NOMO-1 treated with dmso at 0.1 percent for 144 hours (cell line): ENCODE data around the gene NR2C2.
"Not testable (repeated sequence)": the region's sequence is repeated elsewhere in the genome, so short reads cannot be mapped to it uniquely, and the experiment has no call there.

Experiments
- DNase-seq: peaks from one replicate; lab custom pipeline; 2025; ENCODE audit not compliant: unreplicated experiment; lab: John Stamatoyannopoulos, UW

The NR2C2 gene

DNA sequence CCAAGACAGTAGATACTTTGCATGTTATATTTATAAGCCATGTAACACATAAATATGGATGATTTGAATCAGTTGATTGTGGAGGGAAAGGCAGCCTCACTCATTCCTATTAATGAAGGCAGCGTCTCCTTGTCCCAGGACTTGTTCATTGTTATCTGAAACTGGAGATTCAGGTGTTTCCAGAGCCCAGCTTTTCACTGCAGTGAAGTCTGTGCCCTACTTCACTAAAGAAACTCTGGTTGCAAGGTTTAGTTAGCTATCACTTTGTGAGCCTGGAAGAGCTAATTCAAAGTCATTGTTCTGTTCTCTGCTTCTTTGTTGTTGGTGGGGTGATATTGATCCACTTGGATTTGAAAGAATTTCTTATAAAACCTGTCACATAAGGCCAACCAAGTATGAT is 9.8 kb downstream of the NR2C2 start:
- DNase-seq = no peak

DNA sequence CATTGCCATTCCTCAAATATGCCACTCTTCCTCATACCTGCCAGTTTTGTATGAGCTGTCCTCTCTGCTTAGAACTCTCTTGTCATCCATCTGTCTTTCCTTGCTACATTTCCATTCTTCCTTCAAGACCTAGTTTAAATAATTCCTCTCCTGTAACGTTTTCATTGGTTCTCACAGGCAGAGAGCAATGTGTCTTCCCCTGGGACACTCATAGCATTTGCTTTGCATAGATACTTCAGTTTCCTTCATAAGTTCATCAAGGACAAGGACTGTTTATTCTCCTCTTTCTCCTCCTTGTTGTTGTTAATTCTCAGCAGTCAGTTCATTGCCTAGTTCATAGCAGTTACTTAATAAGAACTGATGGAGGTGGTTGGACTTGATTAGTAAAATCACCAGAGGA is 10.5 kb downstream of the NR2C2 start:
- no peak for DNase-seq

DNA sequence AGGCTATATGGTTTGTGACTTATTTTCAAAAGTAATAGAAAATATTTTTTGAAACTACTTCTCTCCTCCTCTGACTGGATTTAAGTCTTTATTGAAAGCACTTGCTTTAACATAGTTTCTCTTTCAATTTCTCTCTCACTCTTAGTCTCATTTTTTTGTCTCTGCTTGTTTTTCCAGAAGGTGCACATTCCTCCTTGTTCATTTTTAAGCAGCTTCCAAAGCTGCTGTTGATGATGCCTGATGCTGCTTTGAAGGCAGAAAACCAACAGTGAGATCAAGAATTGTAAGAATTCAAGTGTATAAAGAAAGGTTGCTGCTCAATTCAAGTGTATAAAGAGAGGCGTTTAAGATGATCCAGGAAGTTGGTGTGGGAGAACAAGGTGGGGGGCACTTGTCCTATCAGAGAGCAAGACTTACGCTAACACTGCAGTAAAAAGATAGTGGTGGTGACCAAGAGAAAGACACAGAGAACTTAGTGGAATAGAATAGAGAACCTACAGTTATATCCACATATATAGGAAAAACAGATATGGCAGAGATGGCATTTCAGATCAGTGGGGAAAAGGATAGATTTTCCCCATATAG is 12.1 kb downstream of the NR2C2 start:
- DNase-seq = no peak

DNA sequence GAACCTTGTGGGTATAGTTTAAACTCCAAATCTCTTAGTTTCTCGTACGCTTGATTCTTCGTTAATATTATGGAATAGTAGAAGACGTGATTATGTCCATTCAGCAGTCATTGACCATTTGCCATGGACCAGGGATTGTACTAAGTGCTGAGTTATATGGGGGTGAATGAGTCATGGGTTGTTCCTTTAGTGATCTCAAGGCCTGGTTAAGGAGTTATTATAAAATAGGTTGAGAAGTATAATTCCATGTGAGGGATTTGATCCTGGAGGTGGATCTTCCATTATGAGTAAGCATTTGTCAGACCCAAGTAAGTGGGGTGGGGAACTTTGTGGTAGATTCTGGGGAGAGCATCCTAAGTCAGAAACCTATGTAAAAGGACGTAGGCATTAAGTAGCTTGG is 15.4 kb downstream of the NR2C2 start:
- DNase-seq = no peak

DNA sequence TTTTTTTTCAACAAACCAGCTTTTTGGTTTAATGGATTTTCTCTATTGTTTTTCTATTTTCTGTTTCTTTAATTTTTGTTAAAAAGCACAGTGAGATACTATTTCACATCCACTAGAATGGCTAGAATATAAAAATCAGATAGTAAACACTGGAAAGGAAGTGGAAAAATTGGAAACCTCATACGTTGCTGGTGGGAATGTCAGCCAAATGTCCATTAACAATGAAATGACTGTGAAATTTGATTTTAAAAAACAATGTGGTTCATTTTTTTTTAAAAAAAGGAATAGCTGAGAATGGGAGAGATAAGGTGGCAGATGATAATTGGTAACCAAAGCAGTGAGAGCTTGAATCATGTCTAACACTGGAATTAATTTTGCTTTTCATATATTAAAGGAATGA is 19.9 kb downstream of the NR2C2 start:
- DNase-seq = no peak

DNA sequence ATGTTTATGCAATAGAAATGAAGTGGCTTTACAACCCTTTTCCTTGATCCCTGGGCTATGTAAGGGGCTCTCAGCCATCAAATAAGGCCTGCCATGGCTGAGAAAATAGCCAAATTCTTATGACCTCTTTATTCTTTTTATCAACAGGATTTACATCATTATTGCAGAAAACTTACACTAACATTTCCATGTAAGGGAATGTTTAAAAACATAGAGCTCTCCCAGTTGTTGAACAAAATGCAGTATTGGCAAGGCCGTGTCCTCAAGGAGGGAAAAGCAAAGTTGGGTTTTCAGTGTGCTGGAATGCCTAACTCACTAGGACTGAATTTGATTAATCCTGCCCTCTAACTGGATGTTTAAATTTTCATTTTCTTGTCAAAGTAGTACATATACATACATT is 22.3 kb downstream of the NR2C2 start:
- no peak for DNase-seq

DNA sequence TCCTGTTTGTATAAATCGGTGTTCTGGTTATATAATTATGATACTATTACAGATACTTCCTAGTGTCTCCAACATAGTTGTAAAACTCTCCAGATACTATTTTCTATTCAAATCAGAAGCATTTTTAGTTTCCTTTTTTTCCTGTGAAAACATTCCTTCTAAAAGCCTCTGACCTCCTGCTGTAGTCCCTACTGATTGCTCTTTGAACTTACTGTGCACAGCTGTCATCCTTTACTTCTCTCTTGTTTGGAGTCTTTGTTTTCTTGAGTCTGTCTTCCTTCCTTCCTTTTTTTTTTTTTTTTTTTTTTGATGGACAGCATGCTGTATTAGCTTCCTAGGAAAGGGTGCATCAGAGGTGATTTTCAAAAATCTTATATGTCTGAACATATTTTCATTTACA is 28.9 kb downstream of the NR2C2 start:
- no peak for DNase-seq

DNA sequence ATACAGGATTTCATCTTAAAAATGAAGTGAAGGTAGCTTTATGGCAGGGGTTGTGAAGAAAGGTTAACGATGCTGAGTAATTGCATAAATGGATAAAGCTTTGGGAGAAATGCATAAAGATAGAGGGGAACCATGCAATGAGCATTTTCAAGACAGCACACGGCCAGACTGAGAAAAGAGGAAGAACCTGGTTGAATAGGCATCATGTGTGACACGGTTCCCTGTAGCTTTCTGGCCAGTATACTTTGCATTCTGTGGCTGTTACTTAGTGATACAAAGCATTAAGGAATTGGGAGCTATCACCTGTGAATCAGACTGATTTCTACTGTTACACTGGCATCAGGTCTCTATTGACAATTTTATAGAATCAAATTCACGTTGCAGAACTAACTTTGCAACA is 33.3 kb downstream of the NR2C2 start:
- DNase-seq = peak; percentile 31

DNA sequence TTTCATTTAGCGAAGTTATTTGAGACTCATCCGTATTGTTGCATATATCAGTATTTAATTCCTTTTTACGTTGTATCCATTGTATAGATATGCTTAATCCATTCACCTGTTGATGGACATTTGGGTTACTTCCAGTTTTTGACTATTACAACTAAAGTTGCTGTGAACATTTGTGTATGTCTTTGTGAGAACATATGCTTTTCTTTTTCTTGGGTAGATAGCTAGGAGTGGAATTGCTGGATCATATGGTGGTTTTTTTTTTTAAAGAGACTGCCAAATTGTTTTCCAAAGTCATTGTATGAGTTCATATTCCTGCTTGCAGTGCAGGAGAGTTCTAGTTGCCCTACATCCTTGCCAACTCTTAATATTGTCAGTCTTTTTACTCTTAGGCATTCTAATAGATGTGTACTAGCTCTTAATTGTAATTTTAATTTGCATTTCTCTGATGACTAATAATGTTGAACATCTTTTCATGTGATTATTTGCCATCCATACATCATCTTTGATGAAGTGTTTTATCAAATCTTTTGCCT is 37.3 kb downstream of the NR2C2 start:
- no peak for DNase-seq

DNA sequence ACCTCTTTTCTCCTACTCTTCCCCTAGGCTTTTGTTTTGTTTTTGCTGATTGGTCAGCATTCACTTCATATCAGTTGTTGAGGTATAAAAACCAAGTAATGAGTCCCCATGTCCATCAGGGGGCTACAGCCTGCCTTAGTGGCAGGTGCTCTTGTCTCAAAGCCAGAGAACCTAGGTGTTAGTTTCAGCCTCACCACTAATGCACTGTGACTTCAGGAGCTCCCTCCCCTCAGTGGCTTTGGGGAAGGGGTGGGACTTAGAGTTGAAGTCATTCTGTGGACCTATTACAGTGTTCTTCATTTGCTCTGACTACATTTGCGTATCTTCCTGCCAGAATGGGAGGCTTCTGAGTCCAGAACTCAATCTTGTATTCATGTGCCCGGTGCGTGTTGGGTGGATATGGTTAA is 41.6 kb downstream of the NR2C2 start:
- DNase-seq = no peak

DNA sequence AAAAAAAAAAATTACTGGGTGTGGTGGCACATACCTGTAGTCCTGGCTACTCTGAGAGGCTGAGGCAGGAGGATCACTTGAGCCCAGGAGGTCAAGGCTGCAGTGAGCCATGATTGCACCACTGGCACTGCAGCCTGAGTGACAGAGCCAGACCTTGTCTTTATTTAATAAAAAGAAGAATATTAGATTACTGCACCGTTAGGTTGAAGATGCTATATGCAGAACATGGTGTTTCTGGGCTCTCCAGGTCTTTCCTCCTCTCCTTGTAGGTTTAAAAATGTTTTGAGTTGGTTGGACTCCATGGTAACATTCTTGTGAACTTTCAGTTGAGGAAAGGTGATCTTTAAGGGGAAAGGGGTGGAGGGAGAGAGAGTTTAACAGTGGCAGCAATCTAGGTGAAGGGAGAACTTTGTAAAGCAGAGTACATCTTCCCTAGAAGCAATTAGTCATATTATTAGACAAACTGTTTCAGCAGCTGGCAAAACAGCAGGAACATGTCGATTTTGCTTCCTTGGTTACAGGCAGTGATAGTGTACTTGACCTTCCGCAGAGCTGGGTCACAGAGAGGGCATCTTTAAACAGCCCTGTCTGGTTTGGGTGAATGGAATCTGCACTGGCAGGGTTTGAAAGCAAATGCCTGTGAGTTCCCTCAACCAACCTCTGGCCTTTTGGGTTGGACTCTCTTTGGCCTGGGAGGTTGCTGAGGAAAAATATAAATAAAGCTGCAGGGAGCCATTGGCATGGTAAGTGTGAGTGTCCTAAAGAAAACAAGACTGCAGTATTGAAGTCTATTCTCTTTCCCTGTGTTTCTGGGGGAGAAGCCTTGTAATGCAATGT is 42.8 kb downstream of the NR2C2 start:
- no peak for DNase-seq

DNA sequence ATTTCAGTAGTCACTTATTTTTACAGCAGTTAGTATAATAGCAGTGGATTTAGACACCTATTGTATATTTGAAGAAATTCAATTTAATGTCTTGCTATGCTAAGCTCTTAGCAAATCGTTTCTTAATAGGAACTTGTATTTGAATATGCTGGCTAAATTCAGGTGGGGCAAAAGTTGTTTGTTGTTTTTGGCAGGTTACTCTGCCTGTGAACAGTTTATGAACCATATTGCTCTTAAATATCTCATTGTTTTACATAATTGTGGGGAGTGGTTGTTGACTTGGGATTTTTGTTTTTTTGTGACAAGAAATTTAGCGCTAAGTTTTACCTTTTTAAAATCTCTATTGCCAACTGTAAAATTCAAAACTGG is 43.4 kb downstream of the NR2C2 start:
- no peak for DNase-seq

DNA sequence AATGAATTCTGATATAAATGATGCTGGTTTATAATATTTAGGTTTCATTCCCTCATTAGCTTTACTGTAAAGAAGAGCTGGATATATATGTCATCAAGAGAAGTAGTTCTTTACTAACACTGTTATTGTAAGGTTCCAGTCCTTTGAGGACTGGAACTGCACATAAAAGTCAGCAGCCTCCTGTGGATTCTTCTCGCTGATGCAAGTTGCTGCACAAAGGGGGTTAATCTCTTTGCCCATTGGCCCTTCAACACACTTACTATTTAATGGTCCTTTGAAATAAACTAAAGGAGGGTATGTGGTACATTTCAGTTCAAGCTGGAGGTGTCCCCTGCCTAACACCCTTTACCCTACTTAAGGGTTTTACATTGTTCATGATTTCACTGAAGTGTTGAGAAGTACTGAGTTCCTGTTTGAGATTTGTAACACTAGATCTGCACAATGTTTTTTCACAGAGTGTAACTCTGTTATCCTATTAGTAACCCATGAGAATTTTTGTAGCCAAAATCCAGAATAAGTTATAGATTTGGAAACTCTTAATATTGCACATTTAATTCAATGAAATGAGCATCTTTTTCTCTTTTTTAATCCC is 43.9 kb downstream of the NR2C2 start:
- no peak for DNase-seq

DNA sequence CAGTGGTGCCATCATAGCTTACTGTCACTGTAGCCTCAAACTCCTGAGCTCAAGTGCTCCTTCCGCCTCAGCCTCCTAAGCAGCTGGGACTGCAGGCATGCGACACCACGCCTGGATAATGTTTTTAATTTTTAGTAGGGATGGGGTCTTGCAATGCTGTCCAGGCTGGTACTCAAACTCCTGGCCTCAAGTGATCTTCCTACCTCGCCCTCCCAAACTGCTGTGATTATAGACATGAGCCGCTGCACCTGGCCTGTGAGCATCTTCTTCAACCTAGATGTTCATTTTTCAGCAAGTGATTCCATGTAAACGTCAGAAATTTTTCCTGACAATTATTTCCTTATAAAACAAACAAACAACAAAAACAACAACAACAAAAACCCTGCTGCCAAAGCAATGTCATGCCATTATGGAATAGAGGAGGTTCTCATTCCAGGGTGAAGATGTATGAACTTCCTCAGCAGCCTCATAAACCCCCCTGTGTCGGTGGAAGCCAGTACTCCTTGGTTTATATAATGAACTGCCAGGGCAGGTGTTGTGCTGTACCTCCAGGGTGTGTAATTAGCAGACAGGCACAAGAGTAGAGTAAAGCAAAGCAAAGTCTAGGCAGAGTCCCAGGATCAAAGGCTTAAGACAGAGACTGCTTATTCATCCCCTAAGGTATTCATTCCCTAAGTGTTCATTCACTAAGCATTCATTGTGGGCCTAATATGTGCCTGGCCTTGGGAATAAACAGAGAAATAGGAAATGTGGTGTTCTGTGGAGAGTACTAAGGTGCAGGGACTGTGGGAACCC is 44.6 kb downstream of the NR2C2 start:
- no peak for DNase-seq

DNA sequence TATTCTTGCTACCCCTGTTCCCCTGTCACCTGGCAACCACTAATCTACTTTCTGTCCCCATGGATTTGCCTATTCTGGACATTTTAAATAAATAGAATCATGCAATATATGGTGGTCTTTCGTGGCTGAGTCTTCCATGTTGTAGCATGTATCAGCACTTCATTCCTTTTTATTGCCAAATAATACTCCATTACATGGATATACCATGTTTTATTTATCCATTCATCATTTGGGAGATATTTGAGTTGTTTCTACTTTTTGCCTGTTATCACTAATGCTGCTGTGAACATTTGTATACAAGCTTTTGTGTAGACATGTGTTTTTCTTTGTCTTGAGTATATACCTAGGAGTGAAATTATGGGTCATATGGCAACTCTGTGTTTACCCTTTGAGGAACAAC is 50.6 kb downstream of the NR2C2 start:
- DNase-seq = no peak

DNA sequence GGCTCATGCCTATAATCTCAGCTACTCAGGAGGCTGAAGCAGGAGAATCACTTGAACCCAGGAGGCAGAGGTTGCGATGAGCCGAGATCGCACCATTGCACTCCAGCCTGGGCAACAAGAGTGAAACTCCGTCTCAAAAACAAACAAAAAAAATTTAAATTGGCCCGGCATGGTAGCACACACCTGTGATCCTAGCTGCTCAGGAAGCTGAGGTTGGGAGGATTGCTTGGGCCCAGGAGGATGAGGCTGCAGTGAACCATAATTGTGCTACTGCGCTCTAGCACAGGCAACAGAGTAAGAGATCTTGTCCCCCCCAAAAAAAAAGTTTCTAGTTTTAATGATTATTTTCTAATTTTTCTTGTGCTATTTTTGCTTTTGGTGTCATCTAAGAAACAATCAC is 51.8 kb downstream of the NR2C2 start:
- not testable (repeated sequence) for DNase-seq

DNA sequence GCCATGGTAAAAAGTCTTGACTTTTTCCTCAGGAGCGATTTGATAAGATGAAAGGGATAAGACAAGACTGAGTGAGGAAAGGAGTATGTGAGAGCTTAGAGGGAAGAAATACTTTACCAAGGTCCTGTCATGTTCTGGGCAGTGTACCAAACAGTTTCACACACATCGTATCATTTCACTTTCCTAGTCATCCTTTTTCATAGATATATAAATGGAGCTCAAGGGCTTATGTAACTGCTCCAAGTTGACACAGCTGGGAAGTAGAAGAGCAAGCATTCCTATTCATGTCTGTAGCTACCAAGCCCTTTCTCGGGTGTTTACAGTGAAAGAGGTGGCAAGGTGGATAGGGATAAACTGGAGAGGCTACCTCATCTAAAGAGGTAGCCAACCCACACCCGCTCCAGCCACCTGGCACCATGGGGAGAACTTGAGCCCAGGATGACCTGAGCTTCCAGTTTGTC is 60.3 kb downstream of the NR2C2 start:
- DNase-seq = no peak

DNA sequence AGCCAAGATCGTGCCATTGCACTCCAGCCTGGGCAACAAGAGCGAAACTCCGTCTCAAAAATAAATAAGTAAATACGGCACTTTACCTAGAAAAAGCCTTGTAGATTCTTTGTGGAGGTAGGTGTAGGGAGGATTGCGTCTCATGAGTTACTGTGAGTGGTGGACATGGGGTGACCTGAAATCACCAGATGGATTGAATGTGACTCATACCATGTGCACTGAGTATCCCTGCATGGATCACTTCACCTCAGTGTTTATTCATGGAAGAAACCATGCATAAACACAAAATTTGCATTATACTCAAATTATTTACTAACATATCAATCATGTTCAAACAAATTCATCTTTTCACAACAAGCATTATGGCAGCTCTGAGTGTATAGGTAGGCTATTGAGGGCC is 61.8 kb downstream of the NR2C2 start:
- DNase-seq = no peak

DNA sequence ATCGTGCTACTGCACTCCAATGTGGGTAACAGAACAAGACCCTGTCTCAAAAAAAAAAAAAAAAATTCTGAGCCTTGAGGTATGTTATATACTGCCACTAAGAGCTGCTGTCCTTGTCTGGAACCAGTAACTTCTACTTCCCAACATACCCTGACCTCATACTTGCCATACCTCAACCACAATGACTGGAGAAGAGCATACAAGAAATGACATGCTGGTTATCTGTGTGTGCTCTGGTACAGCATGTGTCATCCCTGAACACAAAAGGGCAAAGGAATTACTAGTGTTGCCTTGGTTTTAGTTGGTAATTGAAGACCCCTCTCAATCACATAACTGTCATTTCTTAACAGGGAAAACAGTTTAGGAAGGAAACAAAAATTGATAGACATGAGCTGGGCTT is 63.3 kb downstream of the NR2C2 start:
- DNase-seq = no peak

DNA sequence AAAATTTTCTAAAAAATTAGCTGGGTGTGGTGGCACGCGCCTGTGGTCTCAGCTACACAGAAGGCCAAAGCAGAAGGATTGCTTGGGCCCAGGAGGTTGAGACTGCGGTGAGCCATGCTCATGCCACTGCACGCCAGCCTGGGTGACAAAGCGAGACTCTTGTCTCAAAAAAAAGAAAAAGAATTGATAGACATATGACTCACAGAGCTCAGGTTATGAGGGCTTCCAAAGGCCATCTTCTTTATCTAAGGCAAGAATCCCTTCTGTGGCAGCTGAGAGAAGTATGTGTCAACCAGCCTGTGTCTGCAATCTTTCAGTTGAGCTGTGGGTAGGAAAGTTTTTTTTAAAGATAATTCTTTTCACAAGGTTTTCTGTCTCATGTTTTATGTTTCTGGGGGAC is 63.8 kb downstream of the NR2C2 start:
- no peak for DNase-seq

DNA sequence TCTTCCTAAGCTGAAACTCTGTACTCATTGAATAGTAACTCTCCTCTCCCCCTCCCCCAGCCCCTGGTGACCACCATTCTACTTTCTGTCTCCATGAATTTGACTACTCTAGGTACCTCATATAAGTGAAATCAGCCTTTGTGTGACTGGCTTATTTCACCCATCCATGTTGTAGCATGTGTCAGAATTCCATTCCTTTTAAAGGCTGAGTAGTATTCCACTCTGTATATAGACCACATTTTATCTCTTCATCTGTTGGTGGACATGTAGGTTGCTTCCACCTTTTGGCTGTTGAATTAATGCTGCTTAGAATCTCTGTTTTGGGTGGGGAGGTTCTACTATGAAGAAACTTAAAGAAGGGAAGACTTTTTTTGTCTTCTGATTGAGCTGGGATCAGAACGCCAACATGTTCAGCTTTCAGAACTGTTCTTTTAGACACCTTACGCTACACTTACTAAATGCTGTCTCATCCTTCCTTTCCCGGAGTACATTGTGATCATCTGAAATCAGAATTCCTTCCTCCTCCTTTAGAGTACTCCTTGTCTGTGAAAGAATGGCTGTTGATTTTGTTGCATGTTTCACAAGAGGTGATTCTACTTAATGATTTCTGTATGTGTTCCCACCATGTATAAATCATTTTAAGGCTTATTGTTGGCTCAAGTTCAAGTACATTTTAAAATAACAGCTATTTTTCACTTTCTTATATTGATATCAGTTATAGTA is 67.4 kb downstream of the NR2C2 start:
- no peak for DNase-seq
